ENCODE results near the gene HEYL. TPM values are rescaled to one million over a fixed set of nuclear protein-coding genes. Genes with fewer than 3 reads are reported as not detected.

HEYL gene
- total RNA-seq, 1 experiment from 2014 or later: 8.8 TPM

DNA sequence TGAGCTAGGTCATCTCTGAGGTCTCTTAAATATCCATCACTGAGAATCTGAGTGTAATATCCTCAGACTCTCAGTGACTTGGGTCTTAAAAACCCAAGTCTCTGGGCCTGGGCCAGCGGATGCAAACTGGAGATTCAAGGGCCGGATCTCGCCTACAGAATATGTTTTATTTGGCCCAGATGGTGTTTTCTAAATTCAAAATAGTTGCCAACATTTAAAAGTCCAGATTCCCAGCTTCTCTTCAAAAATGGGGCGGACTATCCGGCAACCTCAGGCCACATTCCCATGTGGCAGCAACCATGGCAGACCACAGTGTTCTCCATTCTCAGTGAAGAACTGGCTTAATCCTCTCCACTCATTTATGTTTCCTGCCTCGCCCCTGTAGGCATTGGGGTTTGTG is 12.7 kb upstream of the HEYL start (continued):
- no peak for TF ChIP-seq CTCF (IDR thresholded peaks at IDR 0.05 in 2 of 3, conservative IDR thresholded peaks at IDR 0.05 in 1 of 3; ENCODE audit: borderline replicate concordance in 1 of 3, insufficient read depth in 1 of 3, low read depth in 2 of 3, low read length in 2 of 3)
- TF ChIP-seq TCF7L2 (IDR thresholded peaks at IDR 0.05; ENCODE audit: borderline replicate concordance, extremely low read depth, insufficient read depth, insufficient read length): no peak
- TF ChIP-seq EZH2 (IDR thresholded peaks at IDR 0.05): no peak
- no peak for TF ChIP-seq SRF (IDR thresholded peaks at IDR 0.05; ENCODE audit: low read depth)
- TF ChIP-seq JUND (IDR thresholded peaks at IDR 0.05): no peak
- no peak for TF ChIP-seq ELF1 (IDR thresholded peaks at IDR 0.05; ENCODE audit: borderline replicate concordance, low read depth)

GRCh38 chr1:39650431-39650830 is 11.0 kb upstream of the HEYL start:
- DNase-seq (ENCODE audit: low read depth, low spot score) (no peak), ATAC-seq (no peak)
- no peaks in the 10 kb centered on the region for H3K79me2 ChIP-seq (ENCODE audit: insufficient read depth, low read length)
- H3K27ac ChIP-seq (ENCODE audit: low read depth, low read length): no peak overlapping the region
- peaks cover 0 to 10% of the 10 kb centered on the region in 2 experiments; a peak in 2 of 4 replicates for H3K4me1 ChIP-seq (ENCODE audit: control insufficient read depth in 1 of 2, insufficient read depth in 2 of 2, low read length in 2 of 2)
- H3K9me3 ChIP-seq (ENCODE audit: control insufficient read depth in 1 of 2, insufficient read depth in 1 of 2, low read depth in 1 of 2, low read length in 2 of 2): no peaks in the 10 kb centered on the region
- intact Hi-C loops (cut with micrococcal nuclease): no loop called here
- H4K20me1 ChIP-seq (ENCODE audit: insufficient read depth): no peaks in the 10 kb centered on the region
- H3K4me2 ChIP-seq (ENCODE audit: low read length): no peak overlapping the region
- ChIA-PET CTCF (no interaction called here), POLR2A (no interaction called here), RAD21 (ENCODE audit: low non-redundant PET in 1 of 2, low total read pairs in 2 of 2, uncharacterized antibody in 2 of 2, unreplicated experiment in 2 of 2) (no interaction called here)
- H2AFZ ChIP-seq (ENCODE audit: low read depth, low read length, poor library complexity, severe bottlenecking): no peak overlapping the region
- H3K27me3 ChIP-seq (ENCODE audit: insufficient read depth, low read length): no peaks in the 10 kb centered on the region
- H3K9me2 ChIP-seq (ENCODE audit: insufficient read depth): no peaks in the 10 kb centered on the region
- H3K9ac ChIP-seq (ENCODE audit: low read length): no peak overlapping the region
- H3K4me3 ChIP-seq (replicated peaks in 1 of 2; ENCODE audit: low read depth in 1 of 2, low read length in 2 of 2): no peak overlapping the region
- H3K36me3 ChIP-seq (ENCODE audit: control insufficient read depth in 1 of 2, insufficient read depth in 2 of 2, low read length in 2 of 2): no peaks in the 10 kb centered on the region
- no TSS peak for BruUV-seq (replicated peaks)
- TF ChIP-seq CTCF (IDR thresholded peaks at IDR 0.05 in 2 of 3, conservative IDR thresholded peaks at IDR 0.05 in 1 of 3; ENCODE audit: borderline replicate concordance in 1 of 3, insufficient read depth in 1 of 3, low read depth in 2 of 3, low read length in 2 of 3) (no peak), EZH2 (IDR thresholded peaks at IDR 0.05) (no peak), ATF3 (IDR thresholded peaks at IDR 0.05) (no peak), REST (IDR thresholded peaks at IDR 0.05; ENCODE audit: low read depth) (no peak), JUND (IDR thresholded peaks at IDR 0.05) (no peak), ZFX (IDR thresholded peaks at IDR 0.05) (no peak), ELF1 (IDR thresholded peaks at IDR 0.05; ENCODE audit: borderline replicate concordance, low read depth) (no peak), CBX3 (IDR thresholded peaks at IDR 0.05; ENCODE audit: low read depth) (no peak), YY1 (IDR thresholded peaks at IDR 0.05; ENCODE audit: extremely low read depth, insufficient replicate concordance, low read depth, low read length) (no peak), EGR1 (IDR thresholded peaks at IDR 0.05; ENCODE audit: low read depth) (no peak), RAD21 (IDR thresholded peaks at IDR 0.05; ENCODE audit: low read depth) (no peak)
- TF ChIP-seq, protein P1, sequence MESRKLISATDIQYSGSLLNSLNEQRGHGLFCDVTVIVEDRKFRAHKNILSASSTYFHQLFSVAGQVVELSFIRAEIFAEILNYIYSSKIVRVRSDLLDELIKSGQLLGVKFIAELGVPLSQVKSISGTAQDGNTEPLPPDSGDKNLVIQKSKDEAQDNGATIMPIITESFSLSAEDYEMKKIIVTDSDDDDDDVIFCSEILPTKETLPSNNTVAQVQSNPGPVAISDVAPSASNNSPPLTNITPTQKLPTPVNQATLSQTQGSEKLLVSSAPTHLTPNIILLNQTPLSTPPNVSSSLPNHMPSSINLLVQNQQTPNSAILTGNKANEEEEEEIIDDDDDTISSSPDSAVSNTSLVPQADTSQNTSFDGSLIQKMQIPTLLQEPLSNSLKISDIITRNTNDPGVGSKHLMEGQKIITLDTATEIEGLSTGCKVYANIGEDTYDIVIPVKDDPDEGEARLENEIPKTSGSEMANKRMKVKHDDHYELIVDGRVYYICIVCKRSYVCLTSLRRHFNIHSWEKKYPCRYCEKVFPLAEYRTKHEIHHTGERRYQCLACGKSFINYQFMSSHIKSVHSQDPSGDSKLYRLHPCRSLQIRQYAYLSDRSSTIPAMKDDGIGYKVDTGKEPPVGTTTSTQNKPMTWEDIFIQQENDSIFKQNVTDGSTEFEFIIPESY (IDR thresholded peaks at IDR 0.05; ENCODE audit: extremely low read depth, insufficient replicate concordance, low read length): no peak

Measured in HCT116 (cell line).